Activated gamma-delta T cell treated with Interleukin-2 at 50 U/mL for 16 hours (primary cell): ENCODE results near the gene ACER3.
"Not testable (repeated sequence)": the region's sequence is repeated elsewhere in the genome, so short reads cannot be mapped to it uniquely, and the experiment has no call there.

Experiments
- DNase-seq: peaks from one replicate; pipeline ENCODE4 v3.0.0-alpha.2; 2020

Gene ACER3

DNA sequence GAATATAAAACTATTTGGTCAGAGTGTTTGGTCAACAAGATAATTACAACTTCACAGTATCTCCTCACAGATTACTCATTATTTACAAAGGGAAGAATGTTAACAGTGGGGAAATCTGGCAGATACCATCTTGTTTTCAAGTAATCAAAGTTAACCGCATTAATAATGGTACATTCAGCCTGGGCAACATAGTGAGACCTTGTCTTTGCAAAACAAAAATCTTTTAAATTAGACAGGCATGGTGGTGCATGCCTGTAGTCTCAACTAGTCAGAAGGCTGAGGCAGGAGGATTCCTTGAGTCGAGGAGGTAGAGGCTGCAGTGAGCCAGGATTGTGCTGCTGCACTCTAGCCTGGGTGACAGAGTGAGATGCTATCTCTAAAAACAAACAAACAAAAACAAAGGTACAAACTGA lies 78.5 kb downstream of the ACER3 start:
- DNase-seq, result no peak

DNA sequence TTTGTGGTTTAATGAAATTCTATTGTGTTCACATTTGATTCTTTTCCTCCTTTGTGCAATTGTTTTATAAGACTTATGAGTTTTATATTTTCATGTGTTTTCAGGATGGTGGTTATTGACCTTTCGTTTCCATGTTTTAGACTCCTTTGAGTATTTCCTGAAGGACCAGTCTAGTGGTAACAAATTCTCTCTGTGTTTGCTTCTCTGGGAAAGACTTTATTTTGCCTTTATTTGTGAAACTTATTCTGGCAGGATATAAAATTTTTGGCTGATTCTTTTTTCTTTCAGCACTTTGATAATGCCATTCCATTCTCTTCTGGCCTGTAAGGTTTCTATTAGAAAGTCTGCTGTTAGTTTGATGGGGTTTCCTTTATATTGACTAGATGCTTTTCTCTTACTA lies 83.5 kb downstream of the ACER3 start:
- no peak for DNase-seq

- DNase-seq, result no peak
These were observed 85.5 kb downstream of the ACER3 start for GRCh38 chr11:76946223-76946622.

GRCh38 chr11:76947190-76947589 lies 86.5 kb downstream of the ACER3 start:
- DNase-seq, result no peak

DNA sequence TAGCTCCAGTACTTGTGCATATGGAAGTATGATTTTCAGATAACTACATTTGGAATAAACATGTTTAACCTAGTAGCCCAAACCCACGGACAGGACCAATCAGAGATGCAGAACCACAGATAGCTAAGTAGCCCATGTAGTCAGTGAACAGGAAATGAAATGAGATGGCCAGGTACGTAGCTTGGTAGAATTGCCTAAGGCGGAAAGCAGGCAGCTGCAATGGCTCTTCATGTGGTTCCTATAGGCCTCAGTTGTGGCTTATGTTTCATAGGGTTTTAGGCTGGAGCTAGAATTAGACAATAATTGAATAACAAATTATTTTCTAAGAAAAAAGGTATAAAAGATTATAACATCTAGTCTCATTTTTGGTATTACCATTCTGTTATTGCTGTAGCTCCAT lies 87.1 kb downstream of the ACER3 start:
- no peak for DNase-seq

GRCh38 chr11:76955459-76956114 lies 94.9 kb downstream of the ACER3 start:
- no peak for DNase-seq

GRCh38 chr11:76962583-76963416 lies 102.1 kb downstream of the ACER3 start:
- no peak for DNase-seq

DNA sequence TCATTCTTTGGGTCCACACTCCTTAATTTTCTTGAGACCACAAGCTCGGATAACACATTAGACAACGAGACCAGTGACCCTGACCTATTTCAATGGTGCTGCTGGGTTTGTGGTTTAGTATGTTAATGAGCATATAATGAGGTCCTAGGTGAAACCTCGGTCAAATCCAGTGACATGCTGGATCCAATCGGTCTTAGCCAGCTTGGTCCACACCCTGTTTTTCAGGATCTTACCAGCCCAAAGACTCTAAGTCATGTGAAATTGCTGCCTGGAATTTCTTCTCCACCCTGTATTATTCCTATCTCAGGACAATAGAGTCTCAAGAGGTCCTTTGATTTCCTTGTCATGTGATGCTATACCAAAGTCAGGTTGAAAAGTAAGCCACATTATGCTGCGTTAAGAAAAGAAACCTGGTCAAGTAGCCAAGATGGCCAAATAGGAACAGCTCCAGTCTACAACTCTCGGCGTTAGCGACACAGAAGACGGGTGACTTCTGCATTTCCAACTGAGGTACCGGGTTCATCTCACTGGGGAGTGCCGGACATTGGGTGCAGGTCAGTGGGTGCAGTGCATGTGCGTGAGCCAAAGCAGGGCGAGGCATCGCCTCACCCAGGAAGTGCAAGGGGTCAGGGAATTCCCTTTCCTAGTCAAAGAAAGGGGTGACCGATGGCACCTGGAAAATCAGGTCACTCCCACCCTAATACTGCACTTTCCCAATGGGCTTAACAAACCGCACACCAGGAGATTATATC lies 102.9 kb downstream of the ACER3 start:
- not testable (repeated sequence) for DNase-seq

- no peak for DNase-seq
These were observed 111.3 kb downstream of the ACER3 start for GRCh38 chr11:76972051-76972450.

- DNase-seq, result no peak
These were observed 113.6 kb downstream of the ACER3 start for GRCh38 chr11:76974179-76974891.

DNA sequence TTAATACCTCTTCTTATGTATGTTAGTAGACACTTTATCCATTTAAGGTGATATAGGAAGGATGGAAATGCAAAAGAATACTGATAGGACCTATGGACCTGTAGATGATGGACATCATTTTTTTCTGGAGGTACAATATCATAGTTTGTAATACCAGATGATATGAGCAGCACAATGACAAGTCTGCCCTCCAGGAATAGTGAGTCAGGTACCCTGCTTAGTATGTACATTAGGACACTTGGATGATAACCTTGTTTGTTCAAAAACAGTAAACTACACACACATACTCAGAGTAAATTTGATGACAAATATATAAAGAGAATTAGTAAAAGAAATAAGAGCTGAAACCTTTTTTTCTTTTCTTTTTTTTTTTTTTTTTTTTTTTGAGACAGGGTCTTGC lies 114.8 kb downstream of the ACER3 start:
- no peak for DNase-seq

- DNase-seq, result no peak
These were observed 117.1 kb downstream of the ACER3 start for GRCh38 chr11:76977791-76978190.

GRCh38 chr11:76978239-76978638 lies 117.5 kb downstream of the ACER3 start:
- no peak for DNase-seq

- no peak for DNase-seq
These were observed 118.1 kb downstream of the ACER3 start for GRCh38 chr11:76978818-76979217.

DNA sequence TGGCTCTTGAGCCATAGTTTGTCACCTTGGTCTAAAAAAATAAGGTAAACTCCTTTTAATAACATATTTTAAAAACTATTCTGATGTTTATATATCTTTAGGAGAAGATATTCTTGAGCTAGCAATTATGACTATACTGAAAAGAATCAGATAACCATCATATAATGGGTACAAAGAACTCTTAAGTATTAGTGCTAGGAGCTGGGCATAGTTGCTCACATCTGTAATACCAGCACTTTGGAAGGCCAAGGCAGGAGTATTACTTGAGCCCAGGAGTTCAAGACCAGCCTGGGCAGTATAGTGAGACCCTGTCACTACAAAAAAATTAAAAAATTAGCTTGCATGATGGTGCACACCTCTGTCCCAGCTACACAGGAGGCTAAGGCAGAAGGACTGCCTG lies 119.5 kb downstream of the ACER3 start:
- no peak for DNase-seq

DNA sequence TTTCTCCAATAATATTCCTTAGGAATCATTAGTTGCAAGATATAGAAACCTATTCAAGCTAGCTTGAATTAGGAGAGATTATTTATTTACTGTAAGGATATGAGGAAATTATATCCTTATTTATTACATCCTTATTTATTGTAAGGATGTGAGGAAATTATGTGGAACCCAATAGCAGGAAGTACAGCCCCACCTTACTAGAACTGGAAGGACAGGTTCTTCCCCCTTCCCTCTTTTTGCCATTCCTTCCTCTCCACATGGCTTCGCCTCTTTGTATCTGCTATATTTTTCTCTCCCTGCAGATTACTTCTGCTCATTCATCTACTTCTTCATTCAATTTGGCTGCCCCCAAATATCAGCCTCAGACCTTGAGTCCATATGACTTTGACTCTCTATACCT lies 124.0 kb downstream of the ACER3 start:
- no peak for DNase-seq

DNA sequence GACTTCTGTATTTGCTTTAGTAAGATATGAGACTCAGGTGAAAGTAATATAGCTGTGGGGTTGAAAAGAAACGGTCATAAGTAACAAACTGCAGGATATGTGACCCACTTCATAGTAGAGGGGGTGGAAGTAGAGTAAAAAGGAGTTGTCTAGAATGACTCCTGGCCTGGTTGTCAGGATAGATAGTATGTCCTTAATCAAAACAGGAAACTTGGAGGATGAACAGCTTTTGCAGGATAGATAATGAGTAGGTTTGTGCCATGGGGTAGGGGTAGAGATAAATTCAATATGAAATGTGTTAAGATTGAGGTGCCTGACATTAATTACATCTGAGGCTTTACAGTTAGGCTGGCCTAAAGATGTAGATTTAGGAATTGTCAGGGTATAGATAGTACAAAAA lies 126.5 kb downstream of the ACER3 start:
- DNase-seq, result no peak

DNA sequence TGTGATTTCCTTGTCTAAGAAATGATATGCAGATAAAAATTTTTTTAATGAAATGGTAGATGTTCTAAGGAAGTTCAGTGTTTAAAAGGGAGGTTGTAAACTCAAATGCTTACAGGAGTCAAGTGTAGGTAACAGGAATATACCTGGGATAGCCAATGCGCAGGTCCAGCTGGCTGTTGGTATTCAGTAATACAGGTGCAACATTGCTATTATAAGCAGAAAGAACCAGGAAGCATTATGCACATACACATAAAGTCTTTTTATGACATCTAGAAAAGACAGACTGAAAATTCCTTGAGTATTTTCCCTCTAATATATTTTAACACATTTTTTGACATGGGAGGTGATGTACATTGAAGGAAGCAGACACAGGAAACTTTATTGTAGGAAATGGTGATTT lies 129.9 kb downstream of the ACER3 start:
- no peak for DNase-seq

DNA sequence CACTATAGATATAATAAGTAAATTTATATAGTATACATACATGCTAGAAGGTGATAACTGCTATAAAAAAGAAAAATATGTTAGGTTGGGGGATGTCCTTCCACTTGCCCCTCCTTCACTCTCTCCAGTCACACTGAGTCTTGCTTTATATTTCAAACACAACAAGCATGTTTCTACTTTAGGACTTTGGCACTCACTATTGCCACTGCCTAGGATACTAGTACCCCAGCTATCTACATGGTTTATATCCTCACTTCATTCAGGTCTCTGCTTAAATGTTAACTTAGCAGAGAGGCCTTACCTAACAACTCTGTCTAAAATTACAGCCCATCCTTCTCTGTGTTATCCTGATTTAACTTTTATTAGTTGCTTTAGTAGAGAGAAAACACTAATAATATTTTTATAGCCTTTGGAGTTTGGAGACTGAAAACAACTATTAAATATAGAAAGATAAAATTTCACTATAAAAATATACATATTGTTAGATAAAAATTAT lies 134.4 kb downstream of the ACER3 start:
- DNase-seq, result no peak

- DNase-seq, result no peak
These were observed 136.8 kb downstream of the ACER3 start for GRCh38 chr11:76997512-76997911.

GRCh38 chr11:76999597-76999996 lies 138.9 kb downstream of the ACER3 start:
- DNase-seq, result no peak

DNA sequence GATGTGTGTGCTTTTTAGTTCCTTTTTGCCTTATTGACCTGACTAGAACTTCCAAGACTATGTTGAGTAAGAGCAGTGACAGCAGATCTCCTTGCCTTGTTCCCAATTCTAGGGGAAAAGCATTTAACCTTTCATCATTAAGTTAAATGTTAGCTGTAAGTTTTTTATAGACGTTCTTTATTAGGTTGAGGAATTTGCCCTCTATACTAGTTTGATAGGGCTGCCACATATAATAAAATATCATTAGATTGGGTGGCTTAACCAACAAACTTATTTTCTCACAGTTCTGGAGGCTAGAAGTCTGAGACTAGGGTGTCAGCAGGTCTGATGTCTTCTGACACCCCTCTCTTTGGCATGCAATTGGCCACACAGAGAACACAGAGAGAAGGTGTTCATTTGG lies 140.9 kb downstream of the ACER3 start:
- no peak for DNase-seq

DNA sequence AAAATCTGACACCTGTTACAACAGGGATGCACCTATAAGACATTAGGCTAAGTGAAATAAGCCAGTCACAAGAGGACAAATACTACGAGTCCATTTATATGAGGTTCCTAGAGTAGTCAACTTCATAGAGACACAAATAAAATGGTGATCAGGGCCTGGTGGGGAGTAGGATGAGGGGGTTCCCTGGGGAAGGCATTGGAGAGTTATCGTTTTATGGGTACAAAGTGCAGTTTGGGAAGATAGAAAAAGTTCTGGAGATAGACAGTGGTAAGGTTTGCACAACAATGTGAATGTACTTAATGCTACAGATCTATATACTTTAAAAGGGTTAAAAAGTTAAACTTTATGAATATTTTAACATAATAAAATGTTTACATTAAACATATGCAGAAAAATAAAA lies 142.1 kb downstream of the ACER3 start:
- DNase-seq, result no peak
